HEK293 (cell line): ENCODE measurements around the gene CCDC85C.
A peak's percentile ranks its signal among the peaks of the same experiment; 100 is the strongest.

Source experiments
- GLI2 ChIP-seq: fragments of 450-650 bp; formaldehyde crosslinking; IDR thresholded peaks from 2 replicates; pipeline ENCODE4; 2017; ENCODE audit warnings: missing biosample characterization, missing genetic modification characterization, low read depth, borderline replicate concordance
- KLF9 ChIP-seq: fragments of 450-650 bp; formaldehyde crosslinking; IDR thresholded peaks from 2 replicates; pipeline ENCODE4 v1.5.1; 2016; ENCODE audit warnings: missing biosample characterization, missing genetic modification characterization, low read depth
- MZF1 ChIP-seq: fragments of 450-650 bp; formaldehyde crosslinking; IDR thresholded peaks from 2 replicates; pipeline ENCODE4 v1.5.1; 2017; ENCODE audit warnings: missing biosample characterization, missing genetic modification characterization, borderline replicate concordance
- OSR2 ChIP-seq: fragments of 450-650 bp; formaldehyde crosslinking; IDR thresholded peaks from 2 replicates; pipeline ENCODE4 v1.5.1; 2016; ENCODE audit warnings: missing biosample characterization, missing genetic modification characterization
- PRDM10 ChIP-seq: fragments of 450-650 bp; formaldehyde crosslinking; IDR thresholded peaks from 2 replicates; pipeline ENCODE4 v1.5.1; 2016; ENCODE audit warnings: missing biosample characterization, missing genetic modification characterization
- ZBTB17 ChIP-seq: fragments of 450-650 bp; formaldehyde crosslinking; IDR thresholded peaks from 2 replicates; pipeline ENCODE4 v1.5.1; 2016; ENCODE audit warnings: missing biosample characterization, missing genetic modification characterization
- ZBTB20 ChIP-seq: fragments of 450-650 bp; formaldehyde crosslinking; IDR thresholded peaks from 2 replicates; pipeline ENCODE4 v1.5.1; 2016; ENCODE audit warnings: missing biosample characterization, missing genetic modification characterization
- ZBTB21 ChIP-seq: fragments of 450-650 bp; formaldehyde crosslinking; IDR thresholded peaks from 2 replicates; pipeline ENCODE4 v1.5.1; 2017; ENCODE audit warnings: missing biosample characterization, missing genetic modification characterization
- ZNF121 ChIP-seq: fragments of 450-650 bp; formaldehyde crosslinking; IDR thresholded peaks from 2 replicates; pipeline ENCODE4 v1.5.1; 2016; ENCODE audit warnings: missing biosample characterization, missing genetic modification characterization
- ZNF133 ChIP-seq: fragments of 450-650 bp; formaldehyde crosslinking; IDR thresholded peaks from 2 replicates; pipeline ENCODE4 v1.5.1; 2016; ENCODE audit warnings: missing biosample characterization, missing genetic modification characterization
- ZNF157 ChIP-seq: fragments of 450-650 bp; formaldehyde crosslinking; IDR thresholded peaks from 2 replicates; pipeline ENCODE4 v1.5.1; 2016; ENCODE audit warnings: missing biosample characterization, missing genetic modification characterization
- ZNF184 ChIP-seq: fragments of 450-650 bp; IDR thresholded peaks from 2 replicates; pipeline ENCODE4 v1.5.1; 2018; ENCODE audit warnings: missing biosample characterization, mild to moderate bottlenecking, missing genetic modification characterization
- ZNF202 ChIP-seq: fragments of 450-650 bp; formaldehyde crosslinking; IDR thresholded peaks from 2 replicates; pipeline ENCODE4 v1.5.1; 2016; ENCODE audit warnings: missing biosample characterization, missing genetic modification characterization, borderline replicate concordance
- ZNF23 ChIP-seq: fragments of 450-650 bp; formaldehyde crosslinking; IDR thresholded peaks from 2 replicates; pipeline ENCODE4 v1.5.1; 2016; ENCODE audit warnings: missing biosample characterization, missing genetic modification characterization, borderline replicate concordance
- ZNF266 ChIP-seq: fragments of 450-650 bp; formaldehyde crosslinking; IDR thresholded peaks from 2 replicates; pipeline ENCODE4 v1.5.1; 2016; ENCODE audit warnings: missing biosample characterization, missing genetic modification characterization, low read depth
- ZNF324 ChIP-seq: fragments of 450-650 bp; formaldehyde crosslinking; IDR thresholded peaks from 2 replicates; pipeline ENCODE4 v1.5.1; 2016; ENCODE audit warnings: missing biosample characterization, missing genetic modification characterization
- ZNF362 ChIP-seq: fragments of 450-650 bp; formaldehyde crosslinking; IDR thresholded peaks from 2 replicates; pipeline ENCODE4 v1.5.1; 2016; ENCODE audit warnings: missing biosample characterization, missing genetic modification characterization
- ZNF37A ChIP-seq: fragments of 450-650 bp; IDR thresholded peaks from 2 replicates; pipeline ENCODE4 v1.5.1; 2018; ENCODE audit warnings: missing biosample characterization, missing genetic modification characterization
- ZNF394 ChIP-seq: fragments of 450-650 bp; formaldehyde crosslinking; IDR thresholded peaks from 2 replicates; pipeline ENCODE4 v1.5.1; 2016; ENCODE audit warnings: missing biosample characterization, missing genetic modification characterization, mild to moderate bottlenecking, moderate library complexity, borderline replicate concordance
- ZNF404 ChIP-seq: fragments of 450-650 bp; formaldehyde crosslinking; IDR thresholded peaks from 2 replicates; pipeline ENCODE4 v1.5.1; 2017; ENCODE audit warnings: missing biosample characterization, missing genetic modification characterization
- ZNF433 ChIP-seq: fragments of 450-650 bp; formaldehyde crosslinking; IDR thresholded peaks from 2 replicates; pipeline ENCODE4 v1.5.1; 2016; ENCODE audit warnings: missing biosample characterization, missing genetic modification characterization, low read depth
- ZNF513 ChIP-seq: fragments of 450-650 bp; IDR thresholded peaks from 2 replicates; pipeline ENCODE4 v1.5.1; 2018; ENCODE audit warnings: missing biosample characterization, missing genetic modification characterization
- ZNF544 ChIP-seq: fragments of 450-650 bp; formaldehyde crosslinking; IDR thresholded peaks from 2 replicates; pipeline ENCODE4 v1.5.0; 2017; ENCODE audit warnings: missing biosample characterization, missing genetic modification characterization
- ZNF558 ChIP-seq: fragments of 450-650 bp; formaldehyde crosslinking; IDR thresholded peaks from 2 replicates; pipeline ENCODE4 v1.5.1; 2016; ENCODE audit warnings: missing biosample characterization, missing genetic modification characterization
- ZNF561 ChIP-seq: fragments of 450-650 bp; IDR thresholded peaks from 2 replicates; pipeline ENCODE4 v1.5.1; 2018; ENCODE audit warnings: missing biosample characterization, missing genetic modification characterization, borderline replicate concordance
- ZNF571 ChIP-seq: fragments of 450-650 bp; formaldehyde crosslinking; IDR thresholded peaks from 2 replicates; pipeline ENCODE4 v1.5.0; 2017; ENCODE audit warnings: missing biosample characterization, missing genetic modification characterization
- ZNF623 ChIP-seq: fragments of 450-650 bp; formaldehyde crosslinking; IDR thresholded peaks from 2 replicates; pipeline ENCODE4 v1.5.1; 2016; ENCODE audit warnings: missing biosample characterization, missing genetic modification characterization
- ZNF626 ChIP-seq: fragments of 450-650 bp; sonication (Bioruptor Pico); formaldehyde crosslinking; IDR thresholded peaks from 2 replicates; pipeline ENCODE4 v1.5.1; 2018; ENCODE audit warnings: missing biosample characterization, missing genetic modification characterization, inconsistent platforms
- ZNF768 ChIP-seq: fragments of 450-650 bp; formaldehyde crosslinking; IDR thresholded peaks from 2 replicates; pipeline ENCODE4 v1.5.1; 2018; ENCODE audit warnings: missing biosample characterization, mild to moderate bottlenecking, missing genetic modification characterization
- TF ChIP-seq, protein P1 (sequence below): fragments of 450-650 bp; formaldehyde crosslinking; IDR thresholded peaks from 2 replicates; pipeline ENCODE4 v1.5.1; 2016; ENCODE audit warnings: missing biosample characterization, missing genetic modification characterization
- TF ChIP-seq, protein P2 (sequence below): fragments of 450-650 bp; formaldehyde crosslinking; IDR thresholded peaks from 2 replicates; pipeline ENCODE4 v1.5.1; 2017; ENCODE audit warnings: missing biosample characterization, missing genetic modification characterization
- TF ChIP-seq, protein P3 (sequence below): IDR thresholded peaks from 2 replicates; pipeline ENCODE4 v1.6.1; 2011; ENCODE audit warnings: mild to moderate bottlenecking, low read depth, low read length, borderline replicate concordance

CCDC85C gene

GRCh38 chr14:99524091-99524661 lies 79.8 kb downstream of the CCDC85C start (continued):
- no peak for TF ChIP-seq PRDM10
- TF ChIP-seq ZBTB17: no peak
- no peak for TF ChIP-seq ZNF133 (tag by site-specific recombination)
- no peak for TF ChIP-seq KLF9 (tag by site-specific recombination)
- TF ChIP-seq ZNF202 (tag by site-specific recombination): no peak
- no peak for TF ChIP-seq ZNF768
- TF ChIP-seq GLI2 (tag by site-specific recombination): no peak
- no peak for TF ChIP-seq ZNF362
- no peak for TF ChIP-seq ZNF157 (tag by site-specific recombination)
- TF ChIP-seq ZNF558 (tag by site-specific recombination): no peak
- TF ChIP-seq, protein P1, sequence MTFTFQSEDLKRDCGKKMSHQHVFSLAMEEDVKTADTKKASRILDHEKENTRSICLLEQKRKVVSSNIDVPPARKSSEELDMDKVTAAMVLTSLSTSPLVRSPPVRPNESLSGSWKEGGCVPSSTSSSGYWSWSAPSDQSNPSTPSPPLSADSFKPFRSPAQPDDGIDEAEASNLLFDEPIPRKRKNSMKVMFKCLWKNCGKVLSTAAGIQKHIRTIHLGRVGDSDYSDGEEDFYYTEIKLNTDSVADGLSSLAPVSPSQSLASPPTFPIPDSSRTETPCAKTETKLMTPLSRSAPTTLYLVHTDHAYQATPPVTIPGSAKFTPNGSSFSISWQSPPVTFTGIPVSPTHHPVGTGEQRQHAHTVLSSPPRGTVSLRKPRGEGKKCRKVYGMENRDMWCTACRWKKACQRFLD (tag by site-specific recombination): no peak
- TF ChIP-seq, protein P2, sequence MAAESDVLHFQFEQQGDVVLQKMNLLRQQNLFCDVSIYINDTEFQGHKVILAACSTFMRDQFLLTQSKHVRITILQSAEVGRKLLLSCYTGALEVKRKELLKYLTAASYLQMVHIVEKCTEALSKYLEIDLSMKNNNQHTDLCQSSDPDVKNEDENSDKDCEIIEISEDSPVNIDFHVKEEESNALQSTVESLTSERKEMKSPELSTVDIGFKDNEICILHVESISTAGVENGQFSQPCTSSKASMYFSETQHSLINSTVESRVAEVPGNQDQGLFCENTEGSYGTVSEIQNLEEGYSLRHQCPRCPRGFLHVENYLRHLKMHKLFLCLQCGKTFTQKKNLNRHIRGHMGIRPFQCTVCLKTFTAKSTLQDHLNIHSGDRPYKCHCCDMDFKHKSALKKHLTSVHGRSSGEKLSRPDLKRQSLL (tag by site-specific recombination): no peak
- TF ChIP-seq ZNF23 (tag by site-specific recombination): no peak
- TF ChIP-seq ZNF626: no peak
- no peak for TF ChIP-seq ZNF544 (tag by site-specific recombination)
- TF ChIP-seq MZF1 (tag by site-specific recombination): no peak
- TF ChIP-seq ZNF433 (tag by site-specific recombination): no peak
- no peak for TF ChIP-seq ZNF561 (tag by site-specific recombination)
- TF ChIP-seq, protein P3, sequence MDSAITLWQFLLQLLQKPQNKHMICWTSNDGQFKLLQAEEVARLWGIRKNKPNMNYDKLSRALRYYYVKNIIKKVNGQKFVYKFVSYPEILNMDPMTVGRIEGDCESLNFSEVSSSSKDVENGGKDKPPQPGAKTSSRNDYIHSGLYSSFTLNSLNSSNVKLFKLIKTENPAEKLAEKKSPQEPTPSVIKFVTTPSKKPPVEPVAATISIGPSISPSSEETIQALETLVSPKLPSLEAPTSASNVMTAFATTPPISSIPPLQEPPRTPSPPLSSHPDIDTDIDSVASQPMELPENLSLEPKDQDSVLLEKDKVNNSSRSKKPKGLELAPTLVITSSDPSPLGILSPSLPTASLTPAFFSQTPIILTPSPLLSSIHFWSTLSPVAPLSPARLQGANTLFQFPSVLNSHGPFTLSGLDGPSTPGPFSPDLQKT: no peak
- TF ChIP-seq ZNF121: no peak
- TF ChIP-seq ZNF184 (tag by site-specific recombination): no peak
- no peak for TF ChIP-seq ZNF513 (tag by site-specific recombination)
- TF ChIP-seq ZNF37A (tag by site-specific recombination): no peak
- TF ChIP-seq ZBTB21: no peak
- TF ChIP-seq ZNF404 (tag by site-specific recombination): no peak
- TF ChIP-seq ZNF394 (tag by site-specific recombination): no peak
- no peak for TF ChIP-seq ZNF623
- peak; percentile 56; the same call in 1 of the 2 replicates for TF ChIP-seq OSR2
- TF ChIP-seq ZBTB20: no peak
- TF ChIP-seq ZNF266 (tag by site-specific recombination): no peak
- TF ChIP-seq ZNF324 (tag by site-specific recombination): no peak
- TF ChIP-seq ZNF571 (tag by site-specific recombination): no peak
